Gastroesophageal sphincter (tissue), 3 donors: ENCODE results near the gene CEMIP2.

Experiments
- POLR2A ChIP-seq, 2 donors: fragments of 450-650 bp; IDR thresholded peaks; one replicate each; pipeline ENCODE4 v1.6.1; 2017; ENCODE audit warnings: antibody characterized with exemption in 2 of 2, mild to moderate bottlenecking in 2 of 2, moderate library complexity in 1 of 2
- POLR2AphosphoS5 ChIP-seq: sonication (generic); formaldehyde crosslinking; IDR thresholded peaks from one replicate; pipeline ENCODE4 v1.6.1; 2017; ENCODE audit warnings: antibody characterized with exemption
- TF ChIP-seq, protein P1 (sequence below), 4 experiments: fragments of 200-600 bp in 2 of 4; fragments of 450-650 bp in 2 of 4; sonication (generic) in 1 of 4; IDR thresholded peaks; one replicate each; pipeline ENCODE4 v1.5.1; 2017 to 2019; ENCODE audit warnings: antibody characterized with exemption in 4 of 4, mild to moderate bottlenecking in 2 of 4, moderate library complexity in 2 of 4

DNA sequence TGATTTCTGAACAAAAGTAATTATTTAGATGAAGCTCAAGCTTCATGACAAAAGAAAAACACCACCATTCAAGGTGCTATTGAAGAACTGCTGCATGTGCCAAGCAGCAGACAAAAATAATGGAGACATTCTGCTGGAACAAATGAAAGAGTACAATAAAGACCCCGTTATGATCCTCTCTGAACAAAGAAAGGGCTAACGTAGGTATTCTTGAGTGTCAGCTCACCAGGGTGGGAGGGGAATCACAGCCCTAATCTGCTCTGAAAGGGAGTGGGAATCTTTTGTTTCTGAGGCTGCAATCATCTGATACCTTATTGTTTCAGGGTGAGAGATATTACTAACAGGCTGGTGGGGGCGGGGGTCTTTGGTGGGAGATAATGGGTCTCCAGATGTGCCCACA is 15.4 kb downstream of the CEMIP2 start:
- TF ChIP-seq, protein P1, sequence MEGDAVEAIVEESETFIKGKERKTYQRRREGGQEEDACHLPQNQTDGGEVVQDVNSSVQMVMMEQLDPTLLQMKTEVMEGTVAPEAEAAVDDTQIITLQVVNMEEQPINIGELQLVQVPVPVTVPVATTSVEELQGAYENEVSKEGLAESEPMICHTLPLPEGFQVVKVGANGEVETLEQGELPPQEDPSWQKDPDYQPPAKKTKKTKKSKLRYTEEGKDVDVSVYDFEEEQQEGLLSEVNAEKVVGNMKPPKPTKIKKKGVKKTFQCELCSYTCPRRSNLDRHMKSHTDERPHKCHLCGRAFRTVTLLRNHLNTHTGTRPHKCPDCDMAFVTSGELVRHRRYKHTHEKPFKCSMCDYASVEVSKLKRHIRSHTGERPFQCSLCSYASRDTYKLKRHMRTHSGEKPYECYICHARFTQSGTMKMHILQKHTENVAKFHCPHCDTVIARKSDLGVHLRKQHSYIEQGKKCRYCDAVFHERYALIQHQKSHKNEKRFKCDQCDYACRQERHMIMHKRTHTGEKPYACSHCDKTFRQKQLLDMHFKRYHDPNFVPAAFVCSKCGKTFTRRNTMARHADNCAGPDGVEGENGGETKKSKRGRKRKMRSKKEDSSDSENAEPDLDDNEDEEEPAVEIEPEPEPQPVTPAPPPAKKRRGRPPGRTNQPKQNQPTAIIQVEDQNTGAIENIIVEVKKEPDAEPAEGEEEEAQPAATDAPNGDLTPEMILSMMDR (IDR thresholded peaks at IDR 0.05), result no peak
- no peak for TF ChIP-seq POLR2AphosphoS5
- TF ChIP-seq POLR2A (IDR thresholded peaks at IDR 0.05), result no peak
